HepG2 (cell line): ENCODE data around the gene USP34. TPM values are rescaled to one million over a fixed set of nuclear protein-coding genes. Genes with fewer than 3 reads are reported as not detected.

Source experiments
- ASH2L ChIP-seq: fragments of 300-600, 200-600 bp; sonication (generic); IDR thresholded peaks from 2 replicates; pipeline ENCODE4 v1.7.0; 2017; ENCODE audit warnings: low read depth, mild to moderate bottlenecking, moderate library complexity, mixed read lengths, low read length; ENCODE audit not compliant: insufficient read length
- CENPX ChIP-seq: sonication (generic); formaldehyde crosslinking; IDR thresholded peaks from 2 replicates; pipeline ENCODE4 v1.9.0; 2021; ENCODE audit warnings: mild to moderate bottlenecking, missing genetic modification reagents, moderate library complexity
- DMAP1 ChIP-seq: IDR thresholded peaks from 2 replicates; pipeline ENCODE4 v1.6.1; 2016
- ELF1 ChIP-seq: sonication (generic); formaldehyde crosslinking; IDR thresholded peaks from 2 replicates; pipeline ENCODE4 v1.4.0; 2020; ENCODE audit warnings: missing genetic modification reagents
- HNRNPK ChIP-seq: fragments of 200-400 bp; formaldehyde crosslinking; IDR thresholded peaks from 2 replicates; pipeline ENCODE4 v1.6.1; 2018; ENCODE audit warnings: low read length, low read depth, moderate library complexity, mild to moderate bottlenecking; ENCODE audit not compliant: poor library complexity, severe bottlenecking
- KLF11 ChIP-seq: IDR thresholded peaks from 2 replicates; pipeline ENCODE4 v1.6.1; 2016; ENCODE audit warnings: missing compliant biosample characterization
- NFE2 ChIP-seq: sonication (generic); formaldehyde crosslinking; IDR thresholded peaks from 2 replicates; pipeline ENCODE4 v1.4.0; 2020; ENCODE audit warnings: missing genetic modification reagents
- PAWR ChIP-seq: sonication (generic); formaldehyde crosslinking; IDR thresholded peaks from 2 replicates; pipeline ENCODE4 v1.4.0; 2020; ENCODE audit warnings: missing genetic modification reagents, mild to moderate bottlenecking, borderline replicate concordance
- RARA ChIP-seq: IDR thresholded peaks from 2 replicates; pipeline ENCODE4 v1.6.1; 2016; ENCODE audit warnings: missing genetic modification reagents, missing compliant biosample characterization
- RCOR2 ChIP-seq: IDR thresholded peaks from 2 replicates; pipeline ENCODE4 v1.6.1; 2016; ENCODE audit warnings: missing biosample characterization, missing genetic modification reagents
- RNF2 ChIP-seq: fragments of 450-650 bp; conservative IDR thresholded peaks from 2 replicates; pipeline ENCODE4 v1.6.1; 2016; ENCODE audit warnings: low read depth
- SRF ChIP-seq: IDR thresholded peaks from 2 replicates; pipeline ENCODE4 v1.6.1; 2011; ENCODE audit warnings: mild to moderate bottlenecking, low read depth, low read length, moderate library complexity
- TRIM24 ChIP-seq: sonication (generic); formaldehyde crosslinking; IDR thresholded peaks from 2 replicates; pipeline ENCODE4 v1.8.0; 2022; ENCODE audit warnings: mild to moderate bottlenecking, missing genetic modification reagents
- ZMYM4 ChIP-seq: sonication (generic); formaldehyde crosslinking; IDR thresholded peaks from 2 replicates; pipeline ENCODE4 v1.8.1; 2023; ENCODE audit warnings: mild to moderate bottlenecking, missing genetic modification reagents
- ZNF354B ChIP-seq: sonication (generic); formaldehyde crosslinking; IDR thresholded peaks from 2 replicates; pipeline ENCODE4 v1.8.0; 2022; ENCODE audit warnings: mild to moderate bottlenecking, missing genetic modification reagents
- ZNF382 ChIP-seq: sonication (generic); formaldehyde crosslinking; IDR thresholded peaks from 2 replicates; pipeline ENCODE4 v1.5.0; 2020; ENCODE audit warnings: missing genetic modification reagents, mild to moderate bottlenecking, borderline replicate concordance
- ZNF530 ChIP-seq: sonication (generic); formaldehyde crosslinking; IDR thresholded peaks from 2 replicates; pipeline ENCODE4 v1.5.0; 2020; ENCODE audit warnings: low read depth, mild to moderate bottlenecking, missing genetic modification reagents
- ZNF556 ChIP-seq: sonication (generic); formaldehyde crosslinking; IDR thresholded peaks from 2 replicates; pipeline ENCODE4 v1.4.0; 2020; ENCODE audit warnings: mild to moderate bottlenecking, missing genetic modification reagents, borderline replicate concordance
- ZNF569 ChIP-seq: sonication (generic); formaldehyde crosslinking; IDR thresholded peaks from 2 replicates; pipeline ENCODE4 v1.5.0; 2020; ENCODE audit warnings: mild to moderate bottlenecking, missing genetic modification reagents, moderate library complexity, borderline replicate concordance
- ZNF629 ChIP-seq: sonication (generic); formaldehyde crosslinking; conservative IDR thresholded peaks from 2 replicates; pipeline ENCODE4 v1.5.0; 2020; ENCODE audit warnings: missing genetic modification reagents
- ZNF891 ChIP-seq: sonication (generic); formaldehyde crosslinking; IDR thresholded peaks from 2 replicates; pipeline ENCODE4 v1.5.0; 2020; ENCODE audit warnings: mild to moderate bottlenecking, missing genetic modification reagents
- ZSCAN21 ChIP-seq: sonication (generic); formaldehyde crosslinking; IDR thresholded peaks from 2 replicates; pipeline ENCODE4 v1.8.0; 2022; ENCODE audit warnings: mild to moderate bottlenecking, missing genetic modification reagents, moderate library complexity, borderline replicate concordance
- polyA plus RNA-seq, 8 experiments: library from polyadenylated mRNA; depleted of rRNA in 3 of 8; stranded (reverse) in 7 of 8; unstranded in 1 of 8; fragments of >200 nt; fragmentation: Illumina TruSeq in 4 of 8; extraction: Trizol in 4 of 8; gene quantifications; 2 replicates each; pipeline versions ENCODE4 v1.2.1 to v1.2.3, GENCODE V29; 2011 to 2016; ENCODE audit warnings: low read depth in 4 of 8, missing spikeins in 1 of 8, mixed read lengths in 1 of 8; ENCODE audit not compliant: insufficient read depth in 1 of 8
- total RNA-seq, 5 experiments: library from RNA; depleted of rRNA; stranded (reverse); fragments of >200 nt; fragmentation: Illumina TruSeq; extraction: Trizol; gene quantifications; 2 replicates each; pipeline ENCODE4 v1.2.3, GENCODE V29; 2016; ENCODE audit warnings: low read depth in 1 of 5
- TF ChIP-seq, protein P1 (sequence below): sonication (generic); formaldehyde crosslinking; IDR thresholded peaks from 2 replicates; pipeline ENCODE4 v1.5.0; 2020; ENCODE audit warnings: missing genetic modification reagents
- TF ChIP-seq, protein P2 (sequence below): sonication (generic); formaldehyde crosslinking; IDR thresholded peaks from 2 replicates; pipeline ENCODE4 v1.4.0; 2020; ENCODE audit warnings: mild to moderate bottlenecking, low read depth, missing genetic modification reagents
- TF ChIP-seq, protein P3 (sequence below): sonication (generic); formaldehyde crosslinking; IDR thresholded peaks from 2 replicates; pipeline ENCODE4 v1.5.0; 2020; ENCODE audit warnings: missing genetic modification reagents, mild to moderate bottlenecking, borderline replicate concordance
- TF ChIP-seq, protein P4 (sequence below): sonication (generic); formaldehyde crosslinking; IDR thresholded peaks from 2 replicates; pipeline ENCODE4 v1.5.0; 2020; ENCODE audit warnings: mild to moderate bottlenecking, missing genetic modification reagents

The USP34 gene
- total and polyA plus RNA-seq, 2 of the 13 experiments (the other 11 are each of a cell fraction or from before 2014, with no cell fraction given): 99.2 to 100 TPM

DNA sequence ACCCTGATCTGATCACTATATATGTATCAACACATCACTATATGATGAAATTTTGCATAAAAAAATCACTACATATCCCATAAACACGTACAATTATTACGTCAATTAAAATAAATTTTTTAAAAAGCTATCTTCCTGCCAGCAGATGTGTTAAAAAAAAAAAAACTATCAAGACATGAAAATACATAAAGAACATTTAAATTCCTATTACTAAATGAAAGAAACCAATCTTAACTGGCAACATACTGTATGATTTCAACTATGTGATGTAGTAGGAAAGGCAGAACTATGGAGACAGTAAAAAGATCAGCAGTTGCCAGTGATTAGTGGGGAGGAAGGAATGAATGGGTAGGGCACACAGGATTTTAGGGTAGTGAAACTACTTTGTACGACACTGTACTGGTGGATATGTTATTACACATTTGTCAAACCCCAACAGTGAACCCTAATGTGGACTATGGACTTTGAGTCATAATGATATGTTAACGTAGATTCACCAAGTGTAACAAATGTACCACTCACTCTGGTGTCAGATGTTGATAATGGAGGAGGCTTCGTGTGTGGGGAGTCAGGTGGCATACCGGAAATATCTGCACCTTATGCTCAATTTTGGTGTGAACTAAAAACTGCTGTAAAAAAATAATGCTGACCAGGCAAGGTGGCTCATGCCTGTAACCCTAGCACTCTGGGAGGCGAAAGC, 27.4 kb downstream of the USP34 start (continued):
- TF ChIP-seq, protein P1, sequence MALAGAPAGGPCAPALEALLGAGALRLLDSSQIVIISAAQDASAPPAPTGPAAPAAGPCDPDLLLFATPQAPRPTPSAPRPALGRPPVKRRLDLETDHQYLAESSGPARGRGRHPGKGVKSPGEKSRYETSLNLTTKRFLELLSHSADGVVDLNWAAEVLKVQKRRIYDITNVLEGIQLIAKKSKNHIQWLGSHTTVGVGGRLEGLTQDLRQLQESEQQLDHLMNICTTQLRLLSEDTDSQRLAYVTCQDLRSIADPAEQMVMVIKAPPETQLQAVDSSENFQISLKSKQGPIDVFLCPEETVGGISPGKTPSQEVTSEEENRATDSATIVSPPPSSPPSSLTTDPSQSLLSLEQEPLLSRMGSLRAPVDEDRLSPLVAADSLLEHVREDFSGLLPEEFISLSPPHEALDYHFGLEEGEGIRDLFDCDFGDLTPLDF (CRISPR knock-in tag): no peak
- TF ChIP-seq RCOR2: peak; percentile 70; the same call in 1 of the 2 replicates
- no peak for TF ChIP-seq TRIM24 (CRISPR knock-in tag)
- no peak for TF ChIP-seq ZNF354B (CRISPR knock-in tag)
- peak; percentile 52; the same call in 1 of the 2 replicates for TF ChIP-seq ZNF629 (CRISPR knock-in tag)
- no peak for TF ChIP-seq ZNF382 (CRISPR knock-in tag)
- TF ChIP-seq ZNF891: no peak
- TF ChIP-seq, protein P2, sequence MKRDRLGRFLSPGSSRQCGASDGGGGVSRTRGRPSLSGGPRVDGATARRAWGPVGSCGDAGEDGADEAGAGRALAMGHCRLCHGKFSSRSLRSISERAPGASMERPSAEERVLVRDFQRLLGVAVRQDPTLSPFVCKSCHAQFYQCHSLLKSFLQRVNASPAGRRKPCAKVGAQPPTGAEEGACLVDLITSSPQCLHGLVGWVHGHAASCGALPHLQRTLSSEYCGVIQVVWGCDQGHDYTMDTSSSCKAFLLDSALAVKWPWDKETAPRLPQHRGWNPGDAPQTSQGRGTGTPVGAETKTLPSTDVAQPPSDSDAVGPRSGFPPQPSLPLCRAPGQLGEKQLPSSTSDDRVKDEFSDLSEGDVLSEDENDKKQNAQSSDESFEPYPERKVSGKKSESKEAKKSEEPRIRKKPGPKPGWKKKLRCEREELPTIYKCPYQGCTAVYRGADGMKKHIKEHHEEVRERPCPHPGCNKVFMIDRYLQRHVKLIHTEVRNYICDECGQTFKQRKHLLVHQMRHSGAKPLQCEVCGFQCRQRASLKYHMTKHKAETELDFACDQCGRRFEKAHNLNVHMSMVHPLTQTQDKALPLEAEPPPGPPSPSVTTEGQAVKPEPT (CRISPR knock-in tag): no peak
- TF ChIP-seq DMAP1 (CRISPR knock-in tag): 0 out of 2 replicates have a peak, but pooled peaks have one; percentile 49
- TF ChIP-seq HNRNPK: no peak
- TF ChIP-seq CENPX: no peak
- no peak for TF ChIP-seq ZNF556 (CRISPR knock-in tag)
- TF ChIP-seq, protein P3, sequence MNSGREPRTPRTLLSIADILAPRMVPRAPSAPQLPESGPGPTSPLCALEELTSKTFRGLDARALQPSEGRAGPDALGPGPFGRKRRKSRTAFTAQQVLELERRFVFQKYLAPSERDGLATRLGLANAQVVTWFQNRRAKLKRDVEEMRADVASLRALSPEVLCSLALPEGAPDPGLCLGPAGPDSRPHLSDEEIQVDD (CRISPR knock-in tag): no peak
- TF ChIP-seq PAWR (CRISPR knock-in tag): no peak
- TF ChIP-seq ZMYM4 (CRISPR knock-in tag): 0 out of 2 replicates have a peak, but pooled peaks have one; percentile 52
- TF ChIP-seq ZNF530: no peak
- 0 out of 2 replicates have a peak, but pooled peaks have one; percentile 45 for TF ChIP-seq SRF
- TF ChIP-seq ZSCAN21 (CRISPR knock-in tag): no peak
- TF ChIP-seq ASH2L: peak; percentile 78
- no peak for TF ChIP-seq ZNF569 (CRISPR knock-in tag)
- no peak for TF ChIP-seq RNF2
- 0 out of 2 replicates have a peak, but pooled peaks have one; percentile 59 for TF ChIP-seq KLF11 (CRISPR knock-in tag)
- TF ChIP-seq ELF1 (CRISPR knock-in tag): peak; percentile 57
- TF ChIP-seq NFE2 (CRISPR knock-in tag): no peak
- TF ChIP-seq RARA: peak; percentile 63
- TF ChIP-seq, protein P4, sequence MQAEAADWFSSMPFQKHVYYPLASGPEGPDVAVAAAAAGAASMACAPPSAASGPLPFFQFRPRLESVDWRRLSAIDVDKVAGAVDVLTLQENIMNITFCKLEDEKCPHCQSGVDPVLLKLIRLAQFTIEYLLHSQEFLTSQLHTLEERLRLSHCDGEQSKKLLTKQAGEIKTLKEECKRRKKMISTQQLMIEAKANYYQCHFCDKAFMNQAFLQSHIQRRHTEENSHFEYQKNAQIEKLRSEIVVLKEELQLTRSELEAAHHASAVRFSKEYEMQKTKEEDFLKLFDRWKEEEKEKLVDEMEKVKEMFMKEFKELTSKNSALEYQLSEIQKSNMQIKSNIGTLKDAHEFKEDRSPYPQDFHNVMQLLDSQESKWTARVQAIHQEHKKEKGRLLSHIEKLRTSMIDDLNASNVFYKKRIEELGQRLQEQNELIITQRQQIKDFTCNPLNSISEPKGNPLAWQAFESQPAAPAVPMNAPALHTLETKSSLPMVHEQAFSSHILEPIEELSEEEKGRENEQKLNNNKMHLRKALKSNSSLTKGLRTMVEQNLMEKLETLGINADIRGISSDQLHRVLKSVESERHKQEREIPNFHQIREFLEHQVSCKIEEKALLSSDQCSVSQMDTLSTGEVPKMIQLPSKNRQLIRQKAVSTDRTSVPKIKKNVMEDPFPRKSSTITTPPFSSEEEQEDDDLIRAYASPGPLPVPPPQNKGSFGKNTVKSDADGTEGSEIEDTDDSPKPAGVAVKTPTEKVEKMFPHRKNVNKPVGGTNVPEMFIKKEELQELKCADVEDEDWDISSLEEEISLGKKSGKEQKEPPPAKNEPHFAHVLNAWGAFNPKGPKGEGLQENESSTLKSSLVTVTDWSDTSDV: no peak
